Stimulated activated naive B cell treated with anti-CD40 and anti-IgM and Interleukin-4, amounts not matched to agents 10 μg/mL and 1 μg/mL and 100 μg/mL, for 72 hours (primary cell): ENCODE measurements around the gene POMGNT2.

Source experiments
- ATAC-seq, 2 donors: fragments of 150-1000 bp; cut with Tn5 transposase; replicated peaks; 2 replicates each; pipeline ENCODE4 v1.10.0; 2021; ENCODE audit warnings: moderate library complexity in 1 of 2
- DNase-seq: peaks from one replicate; pipeline ENCODE4 v3.0.0; 2021
- H3K27ac Mint-ChIP-seq: one replicate; pipeline ENCODE4 v1.8.0; 2022; ENCODE audit warnings: mild to moderate bottlenecking, mixed read lengths
- H3K27me3 Mint-ChIP-seq, 2 donors: one replicate each; pipeline ENCODE4 v1.8.0; 2022; ENCODE audit warnings: mixed read lengths in 2 of 2
- H3K36me3 Mint-ChIP-seq, 2 donors: one replicate each; pipeline ENCODE4 v1.8.0; 2022; ENCODE audit warnings: mixed read lengths in 2 of 2, mild to moderate bottlenecking in 1 of 2
- H3K4me1 Mint-ChIP-seq, 2 donors: one replicate each; pipeline ENCODE4 v1.8.0; 2022; ENCODE audit warnings: mixed read lengths in 2 of 2, mild to moderate bottlenecking in 1 of 2
- H3K4me3 Mint-ChIP-seq, 2 donors: one replicate each; pipeline ENCODE4 v1.8.0; 2022; ENCODE audit warnings: mild to moderate bottlenecking in 2 of 2, mixed read lengths in 2 of 2, moderate library complexity in 1 of 2
- H3K9me3 Mint-ChIP-seq, 2 donors: one replicate each; pipeline ENCODE4 v1.8.0; 2022; ENCODE audit warnings: mixed read lengths in 2 of 2, mild to moderate bottlenecking in 1 of 2

The POMGNT2 gene

DNA sequence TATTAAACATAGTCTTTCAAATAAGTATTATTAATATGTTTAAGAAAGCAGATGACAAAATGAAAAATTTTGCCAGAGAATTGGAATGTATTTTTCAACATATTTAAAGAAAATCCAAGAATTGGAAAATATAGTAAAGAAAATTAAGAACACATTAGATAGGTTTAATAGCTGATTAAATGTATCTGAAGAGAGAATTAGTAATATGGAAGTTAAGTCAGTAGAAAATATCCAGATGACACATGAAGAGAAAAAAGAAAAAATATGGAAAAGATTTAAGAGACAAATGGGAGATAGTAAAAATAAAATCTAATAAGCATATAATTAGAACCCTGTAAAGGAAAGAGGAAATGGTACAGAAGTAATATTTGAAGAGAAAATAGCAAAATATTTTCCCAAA lies 18.0 kb upstream of the POMGNT2 start:
- Mint-ChIP-seq H3K4me3 (no peak overlapping the region), H3K27ac (no peak overlapping the region), H3K4me1 (no peaks in the 10 kb centered on the region), H3K9me3 (peaks cover 8 to 12% of the 10 kb centered on the region in 2 donors), H3K36me3 (peaks cover 0 to 4% of the 10 kb centered on the region in 2 donors), H3K27me3 (peaks cover 7 to 8% of the 10 kb centered on the region in 2 donors)
- no peak for DNase-seq
- no peak for ATAC-seq

DNA sequence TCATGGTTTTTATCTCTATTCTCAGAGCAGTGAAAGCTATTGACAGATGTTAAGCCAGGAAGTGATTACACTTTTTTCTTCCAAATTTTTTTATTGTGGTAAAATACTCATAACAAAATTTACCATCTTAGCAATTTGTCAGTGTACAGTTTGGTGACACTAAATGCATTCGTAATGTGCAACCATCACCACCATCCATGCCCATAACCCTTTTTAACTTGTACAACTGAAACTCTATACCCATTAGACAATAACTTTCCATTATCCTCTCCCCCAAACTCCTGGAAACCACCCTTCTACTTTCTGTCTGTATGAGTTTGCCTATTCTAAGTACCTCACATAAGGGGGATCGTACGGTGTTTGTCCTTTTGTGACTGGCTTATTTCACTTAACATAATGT lies 15.1 kb upstream of the POMGNT2 start:
- Mint-ChIP-seq H3K27ac (no peak overlapping the region), H3K36me3 (peaks cover 0 to 4% of the 10 kb centered on the region in 2 donors), H3K4me3 (no peak overlapping the region), H3K27me3 (peaks cover 8 to 20% of the 10 kb centered on the region in 2 donors), H3K9me3 (peaks cover 8 to 12% of the 10 kb centered on the region in 2 donors), H3K4me1 (no peaks in the 10 kb centered on the region)
- no peak for ATAC-seq
- no peak for DNase-seq

DNA sequence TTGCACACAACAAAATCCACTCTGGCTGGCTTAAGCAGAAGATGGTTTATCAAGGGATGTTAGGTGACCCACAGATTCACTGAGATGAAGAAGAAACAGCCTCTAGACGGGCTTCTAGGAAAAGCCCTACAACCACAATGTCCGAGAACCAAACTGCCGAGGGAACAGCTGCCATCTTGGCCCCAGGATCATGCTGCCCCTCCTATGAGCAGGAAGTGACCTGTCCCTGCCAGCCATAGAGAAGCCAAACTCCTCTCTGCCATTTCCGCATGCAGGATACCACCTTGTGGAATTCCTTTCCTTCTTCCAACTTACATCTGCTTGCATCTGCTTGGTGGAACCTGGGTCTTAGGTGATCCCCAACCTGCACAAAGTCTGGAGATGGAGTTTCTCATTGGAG lies 11.4 kb upstream of the POMGNT2 start:
- no peak for ATAC-seq
- H3K27me3 Mint-ChIP-seq, result peaks cover 15 to 28% of the 10 kb centered on the region in 2 donors
- no peaks in the 10 kb centered on the region for H3K4me1 Mint-ChIP-seq
- no peaks in the 10 kb centered on the region for H3K9me3 Mint-ChIP-seq
- no peak overlapping the region for H3K4me3 Mint-ChIP-seq
- no peaks in the 10 kb centered on the region for H3K36me3 Mint-ChIP-seq
- DNase-seq, result no peak
- H3K27ac Mint-ChIP-seq, result no peak overlapping the region

DNA sequence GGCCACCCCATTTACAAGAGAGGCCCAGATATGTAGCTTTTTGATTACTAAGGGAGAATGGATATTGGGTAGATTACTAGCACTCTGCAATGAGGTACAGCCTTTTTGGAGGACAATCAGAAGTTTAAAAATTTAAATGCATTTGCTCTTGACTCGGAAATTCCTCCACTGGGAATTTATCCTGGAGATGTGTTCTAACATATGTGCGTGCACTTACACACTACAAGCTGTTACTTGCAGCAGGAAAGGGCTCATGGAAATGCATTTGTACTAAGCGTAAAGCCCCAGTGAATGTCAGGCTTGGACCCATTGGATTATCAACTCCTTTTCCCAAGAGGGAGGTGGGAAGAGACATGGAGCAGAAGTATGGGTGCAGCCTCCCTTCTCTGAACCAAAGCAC lies 7.8 kb upstream of the POMGNT2 start:
- no peak for ATAC-seq
- Mint-ChIP-seq H3K36me3 (no peaks in the 10 kb centered on the region), H3K9me3 (no peaks in the 10 kb centered on the region), H3K4me3 (no peak overlapping the region), H3K27ac (no peak overlapping the region), H3K4me1 (no peaks in the 10 kb centered on the region), H3K27me3 (peaks cover 15 to 20% of the 10 kb centered on the region in 2 donors)
- DNase-seq, result no peak

DNA sequence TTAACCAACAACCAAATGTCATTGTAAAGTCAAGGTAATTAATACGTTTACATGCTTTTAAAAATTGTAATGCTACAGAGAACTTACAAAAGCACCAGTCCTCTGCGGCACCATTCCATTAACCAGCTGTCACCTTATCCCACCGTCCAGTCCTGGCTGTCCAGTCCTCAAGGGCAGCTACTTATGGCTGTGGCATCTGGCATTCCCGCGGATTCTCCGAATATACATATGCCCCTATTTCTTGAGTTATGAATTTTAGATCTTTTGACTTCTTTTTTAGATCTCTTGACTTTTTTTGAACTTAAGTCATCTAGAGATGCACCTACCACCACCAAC lies 382 bp upstream of the POMGNT2 start:
- peak in 1 of 2 donors; percentile 10 for ATAC-seq
- H3K4me3 Mint-ChIP-seq, result peak overlapping the region; percentile 83 to 89

DNA sequence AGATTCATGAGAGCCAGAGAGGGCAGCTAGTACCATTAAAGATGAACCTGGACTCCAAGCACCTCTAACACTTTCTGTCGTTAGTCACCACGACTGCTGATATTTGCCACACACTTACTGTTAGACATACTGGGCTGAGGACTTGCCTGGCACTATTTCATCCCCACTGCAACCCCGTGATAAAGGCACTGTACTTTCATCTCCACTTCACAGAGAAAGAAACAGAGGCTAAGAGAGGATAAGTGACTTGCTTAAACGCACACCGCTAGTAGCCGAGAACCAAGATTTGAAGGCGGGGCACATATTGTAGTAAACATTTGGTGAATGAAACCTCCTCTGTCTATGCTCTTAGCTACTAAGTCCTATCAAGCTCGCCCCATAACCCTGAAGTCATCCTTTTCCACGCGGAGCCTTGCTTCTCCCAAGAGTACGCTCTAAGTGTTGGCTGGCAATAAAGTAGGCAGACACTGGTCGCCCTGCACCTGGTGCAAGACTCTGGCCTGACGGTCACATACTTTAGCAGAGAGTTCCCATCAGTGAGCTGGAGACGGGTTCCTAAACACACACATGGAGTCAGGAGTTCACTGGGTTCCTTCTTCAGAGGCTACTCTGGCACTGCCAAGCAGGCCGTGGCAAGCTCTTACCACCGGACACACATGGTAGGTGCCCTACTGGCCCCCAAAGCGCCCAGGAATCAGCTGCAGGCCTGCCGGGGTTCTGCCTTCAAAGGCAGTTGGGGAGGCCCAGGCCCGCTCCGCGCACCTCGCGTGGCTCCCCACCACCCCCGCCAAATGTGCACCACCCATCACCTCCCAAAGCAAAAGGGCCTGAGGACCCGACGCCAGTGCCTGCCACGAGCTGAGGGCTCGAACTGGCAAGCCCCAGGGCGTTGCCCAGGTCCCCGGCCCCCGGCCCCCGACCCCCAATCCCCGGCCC lies 951 bp downstream of the POMGNT2 start:
- H3K27me3 Mint-ChIP-seq, result peaks cover 0 to 7% of the 10 kb centered on the region in 2 donors
- H3K9me3 Mint-ChIP-seq, result no peaks in the 10 kb centered on the region
- DNase-seq (no peak), ATAC-seq (peak in 1 of 2 donors; percentile 10)
- H3K4me1 Mint-ChIP-seq, result peaks cover 9 to 14% of the 10 kb centered on the region in 2 donors
- peak overlapping the region; percentile 83 to 89 for H3K4me3 Mint-ChIP-seq
- H3K27ac Mint-ChIP-seq, result no peak overlapping the region
- no peaks in the 10 kb centered on the region for H3K36me3 Mint-ChIP-seq

More for the DNA sequence above, 382 bp upstream of the POMGNT2 start:
- Mint-ChIP-seq H3K4me1 (peaks cover 9 to 14% of the 10 kb centered on the region in 2 donors), H3K36me3 (no peaks in the 10 kb centered on the region), H3K27ac (no peak overlapping the region), H3K27me3 (peaks cover 0 to 7% of the 10 kb centered on the region in 2 donors), H3K9me3 (no peaks in the 10 kb centered on the region)
- no peak for DNase-seq

DNA sequence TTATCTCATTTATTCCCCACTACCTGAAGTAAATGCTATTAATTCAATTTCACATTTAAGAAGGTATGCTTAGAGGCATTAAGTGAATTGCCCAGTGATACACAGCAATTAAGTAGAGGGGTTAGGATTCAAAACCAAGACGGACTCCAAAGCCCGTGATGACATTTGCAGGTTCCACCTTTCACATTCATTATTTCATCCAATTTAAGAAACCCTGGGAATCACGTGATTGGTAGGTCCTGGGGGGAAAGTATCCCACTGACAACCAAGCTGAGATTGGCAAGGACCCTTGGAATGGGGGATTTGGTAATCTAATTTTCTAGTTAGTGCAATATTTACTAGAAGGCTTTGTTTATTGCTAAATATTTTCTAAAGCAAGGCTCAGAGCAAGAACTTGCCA lies 1.8 kb downstream of the POMGNT2 start:
- Mint-ChIP-seq H3K4me1 (peaks cover 10 to 14% of the 10 kb centered on the region in 2 donors), H3K4me3 (no peak overlapping the region), H3K27ac (no peak overlapping the region), H3K9me3 (no peaks in the 10 kb centered on the region), H3K36me3 (no peaks in the 10 kb centered on the region), H3K27me3 (no peaks in the 10 kb centered on the region)
- ATAC-seq (no peak), DNase-seq (no peak)

DNA sequence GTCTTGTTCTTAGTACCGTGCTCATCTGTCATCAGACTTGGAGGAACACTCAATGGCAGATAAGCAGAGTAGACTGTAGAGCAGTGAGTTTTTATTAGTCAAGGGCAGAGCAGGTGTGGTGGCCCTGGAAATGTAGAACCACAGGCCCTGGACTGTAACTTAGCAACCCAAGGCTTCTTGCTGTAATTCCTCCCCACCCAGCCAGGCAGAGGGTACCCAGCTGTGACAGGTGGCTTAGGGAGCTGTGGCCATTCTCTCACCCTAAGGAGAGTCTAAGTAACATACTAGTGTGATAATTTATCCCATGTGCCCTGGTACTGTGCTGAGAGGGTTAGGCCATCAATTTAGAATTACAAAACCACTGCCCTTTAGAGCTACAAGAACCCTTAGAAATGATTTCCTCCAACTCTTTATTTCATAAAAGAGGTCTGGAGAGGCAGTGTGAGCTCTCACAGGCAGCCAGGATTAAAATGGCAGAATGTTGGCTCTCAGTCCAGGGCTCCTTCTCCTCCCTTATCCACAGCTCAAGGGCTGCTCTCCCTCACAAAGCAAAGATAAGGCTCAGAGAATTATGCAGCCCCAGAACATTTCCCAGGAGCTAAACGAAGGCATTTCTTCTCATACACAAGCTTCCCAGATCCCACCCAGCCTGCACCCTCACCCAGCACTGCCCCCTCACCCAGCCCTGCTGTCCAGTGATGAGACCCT lies 3.0 kb downstream of the POMGNT2 start:
- no peak for ATAC-seq
- H3K27me3 Mint-ChIP-seq, result no peaks in the 10 kb centered on the region
- DNase-seq, result no peak
- no peaks in the 10 kb centered on the region for H3K9me3 Mint-ChIP-seq
- H3K4me3 Mint-ChIP-seq, result no peak overlapping the region
- no peak overlapping the region for H3K27ac Mint-ChIP-seq
- no peaks in the 10 kb centered on the region for H3K36me3 Mint-ChIP-seq
- H3K4me1 Mint-ChIP-seq, result peaks cover 11 to 14% of the 10 kb centered on the region in 2 donors

DNA sequence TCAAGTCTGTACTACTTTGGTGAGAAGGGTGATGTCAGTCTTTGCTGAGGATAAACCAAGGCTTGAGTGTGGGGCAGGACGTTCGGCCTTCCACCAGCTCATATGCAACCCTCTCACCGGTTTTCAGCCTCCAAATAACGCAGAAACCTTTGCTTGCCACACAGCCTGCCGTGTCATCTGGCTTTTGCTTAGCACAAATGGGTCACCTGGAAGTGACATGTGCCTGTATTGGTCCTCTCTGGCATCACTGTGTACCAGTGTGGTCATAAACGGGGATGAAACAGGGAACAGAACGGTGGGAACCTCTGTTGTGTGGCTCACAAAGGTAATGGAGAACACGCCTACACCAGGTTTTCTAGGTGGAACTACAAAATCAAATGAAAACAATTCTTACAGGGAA lies 7.1 kb downstream of the POMGNT2 start:
- H3K4me1 Mint-ChIP-seq, result peaks cover 0 to 4% of the 10 kb centered on the region in 2 donors
- DNase-seq (no peak), ATAC-seq (no peak)
- no peaks in the 10 kb centered on the region for H3K36me3 Mint-ChIP-seq
- no peak overlapping the region for H3K4me3 Mint-ChIP-seq
- H3K9me3 Mint-ChIP-seq, result no peaks in the 10 kb centered on the region
- no peaks in the 10 kb centered on the region for H3K27me3 Mint-ChIP-seq
- H3K27ac Mint-ChIP-seq, result no peak overlapping the region

DNA sequence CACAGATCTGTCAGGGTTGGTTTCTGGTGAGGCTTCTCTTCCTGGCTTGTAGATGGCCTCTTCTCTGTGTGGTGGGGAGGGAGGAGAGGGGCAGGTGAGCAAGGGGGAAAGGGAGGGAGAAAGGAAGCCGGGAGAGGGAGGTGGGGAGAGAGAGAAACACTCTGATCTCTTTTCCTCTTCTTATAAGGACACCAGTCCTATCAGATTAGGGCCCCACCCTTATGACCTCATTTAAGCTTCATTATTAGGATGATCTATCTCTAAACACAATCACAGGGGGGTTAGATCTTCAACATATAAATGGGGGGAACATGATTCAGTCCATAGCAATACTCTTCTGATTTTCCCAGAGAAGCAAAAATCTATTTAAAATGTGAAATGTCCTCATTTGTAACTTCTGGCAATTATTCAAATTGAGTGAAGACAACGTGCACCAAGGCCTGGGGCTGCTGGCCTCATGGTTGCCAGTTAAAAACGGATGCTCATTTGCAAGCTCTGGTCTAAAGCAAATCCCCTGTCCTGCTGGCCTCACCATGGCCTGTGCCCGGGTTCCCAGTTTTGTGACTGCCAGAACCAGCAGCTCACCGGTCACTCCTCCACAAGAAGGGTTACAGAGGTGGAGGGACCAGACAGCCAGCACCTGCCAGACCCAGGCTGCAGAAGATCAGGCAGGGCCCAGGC lies 8.3 kb downstream of the POMGNT2 start:
- Mint-ChIP-seq H3K27ac (no peak overlapping the region), H3K4me1 (peaks cover 0 to 5% of the 10 kb centered on the region in 2 donors), H3K36me3 (no peaks in the 10 kb centered on the region), H3K9me3 (no peaks in the 10 kb centered on the region), H3K4me3 (no peak overlapping the region), H3K27me3 (no peaks in the 10 kb centered on the region)
- ATAC-seq, result no peak
- no peak for DNase-seq

DNA sequence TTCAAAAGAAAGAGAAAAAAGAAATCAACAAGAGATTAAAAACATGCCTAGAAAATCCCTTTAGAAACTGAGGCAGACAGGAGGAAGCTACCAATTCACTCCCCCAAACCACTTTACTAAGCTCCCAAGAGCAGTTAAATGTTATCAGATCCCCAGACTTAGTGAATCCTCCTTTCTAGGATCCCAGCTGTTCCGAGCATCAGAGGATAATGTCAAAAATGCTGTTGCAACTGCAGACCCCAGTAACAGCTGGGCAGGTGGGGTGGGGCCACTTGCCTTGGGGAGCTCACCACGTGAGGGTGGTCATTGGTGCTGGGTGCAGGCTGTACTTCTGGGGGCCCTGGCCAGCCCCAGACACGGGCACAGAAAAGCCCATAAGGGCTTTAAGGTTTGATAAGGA lies 9.1 kb downstream of the POMGNT2 start:
- no peaks in the 10 kb centered on the region for H3K9me3 Mint-ChIP-seq
- no peak overlapping the region for H3K4me3 Mint-ChIP-seq
- peaks cover 0 to 2% of the 10 kb centered on the region in 2 donors for H3K36me3 Mint-ChIP-seq
- H3K27me3 Mint-ChIP-seq, result no peaks in the 10 kb centered on the region
- ATAC-seq (no peak), DNase-seq (no peak)
- peaks cover 0 to 5% of the 10 kb centered on the region in 2 donors for H3K4me1 Mint-ChIP-seq
- H3K27ac Mint-ChIP-seq, result no peak overlapping the region

DNA sequence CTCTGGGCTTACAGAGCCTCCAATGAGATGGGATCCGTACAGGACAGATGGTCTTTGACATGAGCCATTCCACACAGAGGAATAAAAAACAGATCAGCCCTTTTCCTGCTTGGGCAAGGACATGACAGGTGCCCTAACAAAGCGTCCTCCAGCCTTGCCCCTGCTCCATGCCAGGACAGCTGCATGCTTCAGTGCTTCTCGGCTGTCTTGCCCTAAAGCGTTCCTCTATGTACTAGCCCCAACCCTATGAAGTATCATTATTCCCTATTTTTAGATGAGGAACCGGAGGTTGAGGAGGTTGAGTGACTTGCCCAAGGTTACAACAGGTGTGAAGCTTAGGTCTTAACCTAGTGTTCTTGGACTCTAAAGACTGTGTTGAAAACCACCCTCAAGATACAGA lies 10.5 kb downstream of the POMGNT2 start:
- Mint-ChIP-seq H3K27ac (no peak overlapping the region), H3K4me3 (no peak overlapping the region), H3K36me3 (peaks cover 0 to 4% of the 10 kb centered on the region in 2 donors), H3K27me3 (no peaks in the 10 kb centered on the region), H3K9me3 (no peaks in the 10 kb centered on the region), H3K4me1 (peaks cover 0 to 7% of the 10 kb centered on the region in 2 donors)
- ATAC-seq (no peak), DNase-seq (no peak)

DNA sequence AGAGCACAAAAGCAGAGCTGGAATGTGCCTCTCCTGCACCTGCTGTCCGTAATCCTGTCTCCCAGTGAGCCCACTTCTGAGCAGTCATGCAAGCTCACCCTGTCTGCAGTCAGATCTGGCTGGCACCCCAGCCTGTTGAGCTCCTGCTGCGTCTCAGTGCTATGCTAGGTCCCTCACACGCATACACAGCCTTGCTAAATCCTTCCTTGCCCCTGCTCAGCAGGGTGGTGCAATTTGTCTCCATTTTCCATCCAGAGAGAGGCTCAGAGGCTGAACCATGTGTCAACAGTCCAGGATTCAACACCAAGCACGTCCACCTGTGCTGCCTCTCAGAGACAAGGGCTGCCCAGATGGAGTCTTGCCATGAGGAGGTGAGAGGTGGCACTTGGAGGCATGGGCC lies 11.0 kb downstream of the POMGNT2 start:
- no peak overlapping the region for H3K4me3 Mint-ChIP-seq
- DNase-seq (no peak), ATAC-seq (no peak)
- H3K4me1 Mint-ChIP-seq, result peaks cover 0 to 9% of the 10 kb centered on the region in 2 donors
- H3K9me3 Mint-ChIP-seq, result no peaks in the 10 kb centered on the region
- peaks cover 0 to 4% of the 10 kb centered on the region in 2 donors for H3K36me3 Mint-ChIP-seq
- no peaks in the 10 kb centered on the region for H3K27me3 Mint-ChIP-seq
- no peak overlapping the region for H3K27ac Mint-ChIP-seq

DNA sequence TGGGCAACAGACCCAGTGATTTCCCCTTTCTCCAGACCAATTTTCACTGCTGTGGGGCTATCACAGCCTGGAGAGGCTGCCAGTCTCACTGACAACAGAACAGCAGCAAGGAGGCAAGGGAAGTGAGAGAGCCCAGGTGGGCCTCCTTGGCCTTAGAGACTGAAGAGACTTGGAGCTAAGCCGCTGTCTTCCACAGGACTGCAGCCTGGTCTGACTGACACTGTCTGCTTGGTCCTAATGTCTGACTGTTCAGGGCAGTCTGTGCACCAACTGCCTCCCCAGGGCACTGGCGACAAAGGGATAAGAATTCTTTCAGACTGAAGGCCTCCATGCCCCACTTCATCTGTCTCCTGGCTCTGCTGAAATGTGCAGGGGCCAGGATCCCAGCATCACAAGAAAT lies 11.5 kb downstream of the POMGNT2 start:
- DNase-seq, result no peak
- Mint-ChIP-seq H3K4me1 (peaks cover 0 to 9% of the 10 kb centered on the region in 2 donors), H3K27ac (no peak overlapping the region), H3K4me3 (no peak overlapping the region), H3K27me3 (no peaks in the 10 kb centered on the region), H3K9me3 (no peaks in the 10 kb centered on the region), H3K36me3 (peaks cover 0 to 4% of the 10 kb centered on the region in 2 donors)
- ATAC-seq, result no peak
